Brain microvascular endothelial cell (primary cell): ENCODE data around the gene SPATA22.
A peak's percentile ranks its signal among the peaks of the same experiment; 100 is the strongest.

Source experiments
- DNase-seq: peaks from one replicate; pipeline ENCODE4 v3.0.0-alpha.2; 2020
- H3K27ac ChIP-seq: fragments of 250-450 bp; sonication (Bioruptor Pico); 2 replicates; pipeline ENCODE4 v1.5.1; 2020; ENCODE audit warnings: mild to moderate bottlenecking, moderate library complexity
- H3K27me3 ChIP-seq: fragments of 250-450 bp; sonication (Bioruptor Pico); replicated peaks from 2 replicates; pipeline ENCODE4 v1.5.1; 2020; ENCODE audit warnings: mild to moderate bottlenecking
- H3K36me3 ChIP-seq: fragments of 250-450 bp; sonication (Bioruptor Pico); replicated peaks from 2 replicates; pipeline ENCODE4 v1.5.1; 2020; ENCODE audit warnings: mild to moderate bottlenecking
- H3K4me3 ChIP-seq: 2 replicates; pipeline ENCODE4 v1.5.1; 2011; ENCODE audit warnings: low read depth, mild to moderate bottlenecking, control low read depth, low read length, moderate library complexity
- CTCF ChIP-seq: IDR thresholded peaks from 2 replicates; pipeline ENCODE4 v1.5.1; 2011; ENCODE audit warnings: low read depth, mild to moderate bottlenecking, moderate library complexity, low read length, control low read depth, inconsistent platforms; ENCODE audit errors: missing control alignments
- in situ Hi-C: cut with HindIII; loops from 2 replicates; pipeline ENCODE4 v1.10.0; 2017; ENCODE audit warnings: low sequenced_read_pairs, low pct_ligation_motif_present

Gene SPATA22

GRCh38 chr17:3479988-3480387 lies 8.4 kb upstream of the SPATA22 start:
- TF ChIP-seq CTCF = no peak
- no peak for DNase-seq
- Histone ChIP-seq H3K4me3 (no peak overlapping the region), H3K36me3 (no peaks in the 10 kb centered on the region), H3K27me3 (no peaks in the 10 kb centered on the region), H3K27ac (no peak overlapping the region)
- in situ Hi-C loops = no loop called here

DNA sequence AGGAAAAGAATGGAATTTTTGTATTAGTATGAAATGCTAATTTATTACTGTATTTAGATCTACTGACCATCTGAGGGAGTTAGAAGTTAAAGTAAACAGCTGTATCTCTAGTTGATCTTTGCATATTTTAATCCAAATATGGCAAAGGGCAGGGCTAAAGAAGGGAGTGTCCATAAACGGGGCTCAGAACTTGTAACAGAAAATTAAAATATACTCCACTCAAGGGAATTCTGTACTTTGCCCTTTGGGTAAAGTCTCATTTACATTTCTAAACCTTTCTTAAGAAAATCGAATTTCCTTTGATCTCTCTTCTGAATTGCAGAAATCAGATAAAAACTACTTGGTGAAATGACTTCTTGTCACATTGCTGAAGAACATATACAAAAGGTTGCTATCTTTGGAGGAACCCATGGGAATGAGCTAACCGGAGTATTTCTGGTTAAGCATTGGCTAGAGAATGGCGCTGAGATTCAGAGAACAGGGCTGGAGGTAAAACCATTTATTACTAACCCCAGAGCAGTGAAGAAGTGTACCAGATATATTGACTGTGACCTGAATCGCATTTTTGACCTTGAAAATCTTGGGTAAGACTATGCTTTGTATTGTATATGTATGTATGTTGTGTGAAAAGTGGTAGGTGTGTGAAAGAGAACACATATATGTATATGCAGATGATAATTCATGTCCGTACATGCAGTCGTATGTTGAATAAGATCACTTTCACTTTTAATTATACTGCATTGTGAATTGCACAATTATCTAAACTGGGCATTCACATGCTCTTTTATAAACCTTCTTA lies 4.4 kb upstream of the SPATA22 start, which contains the start of gene ASPA:
TSS of gene ASPA (plus strand) at position 186 of the 799 bp plus-strand sequence. CDS start at position 349, 163 bp downstream.
- no peak for TF ChIP-seq CTCF
- in situ Hi-C loops = no loop called here
- DNase-seq = no peak

DNA sequence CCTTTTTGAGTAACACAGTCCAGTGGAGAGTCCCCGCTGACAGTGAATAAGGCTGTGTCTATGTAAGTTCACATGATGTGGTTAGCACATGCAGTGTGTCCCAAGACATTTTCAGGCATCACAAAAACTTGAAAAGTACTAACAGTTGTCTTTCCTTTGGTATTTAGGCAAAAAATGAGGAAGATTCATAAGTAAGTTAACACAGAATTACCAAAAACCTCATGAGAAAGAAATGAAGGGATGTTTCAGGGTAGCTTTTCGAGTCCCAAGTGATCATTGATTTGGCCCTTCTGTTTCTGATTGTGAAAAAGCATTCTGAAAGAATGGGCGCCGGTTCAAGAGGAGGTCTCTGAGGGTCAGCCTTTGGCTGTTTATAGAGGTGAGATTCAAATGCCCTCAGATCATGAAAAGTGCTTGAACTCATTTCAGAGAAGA lies 3.6 kb upstream of the SPATA22 start:
- H3K27ac ChIP-seq = no peak overlapping the region
- TF ChIP-seq CTCF = no peak
- H3K27me3 ChIP-seq = no peaks in the 10 kb centered on the region

More for the DNA sequence above, 4.4 kb upstream of the SPATA22 start, which contains the start of gene ASPA:
- H3K4me3 ChIP-seq = peak within 1 kb of the TSS; percentile 41
- no peak within 1 kb of the TSS for H3K27ac ChIP-seq
- H3K27me3 ChIP-seq = no peaks in the 10 kb centered on the region
- H3K36me3 ChIP-seq = no peaks in the 10 kb centered on the region

GRCh38 chr17:3474212-3474611 lies 2.6 kb upstream of the SPATA22 start:
- Histone ChIP-seq H3K36me3 (no peaks in the 10 kb centered on the region), H3K27ac (no peak overlapping the region), H3K4me3 (no peak overlapping the region), H3K27me3 (no peaks in the 10 kb centered on the region)
- in situ Hi-C loops = no loop called here
- DNase-seq = no peak
- no peak for TF ChIP-seq CTCF

More for the DNA sequence above, 3.6 kb upstream of the SPATA22 start:
- DNase-seq = no peak
- Histone ChIP-seq H3K36me3 (no peaks in the 10 kb centered on the region), H3K4me3 (no peak overlapping the region)
- in situ Hi-C loops = no loop called here

DNA sequence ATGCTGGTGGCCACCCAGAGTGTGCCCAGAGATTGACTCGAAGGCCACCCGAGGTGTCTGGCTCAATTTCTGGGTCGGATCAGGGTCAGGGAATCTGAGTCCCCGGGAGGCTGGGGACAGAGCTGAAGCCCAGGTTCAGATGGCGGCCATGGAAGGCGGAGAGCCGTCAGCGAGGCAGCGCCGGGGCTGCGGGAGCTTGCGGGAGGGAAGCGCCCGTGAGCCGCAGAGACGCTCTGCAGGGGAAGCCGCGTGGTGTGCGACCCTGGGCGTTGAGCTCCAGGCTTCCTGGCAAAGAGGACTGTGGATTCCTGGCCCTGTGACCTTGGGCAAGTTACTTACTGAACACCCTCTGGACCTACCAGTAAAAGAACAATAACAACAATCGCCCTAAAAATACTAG lies 518 bp upstream of the SPATA22 start:
- Histone ChIP-seq H3K27ac (no peak overlapping the region), H3K27me3 (no peaks in the 10 kb centered on the region), H3K36me3 (no peaks in the 10 kb centered on the region), H3K4me3 (no peak overlapping the region)
- DNase-seq = no peak
- in situ Hi-C loops = no loop called here
- TF ChIP-seq CTCF = no peak
